Measurements from ENCODE around the gene SLC15A3. TPM values are rescaled to one million over a fixed set of nuclear protein-coding genes. Genes with fewer than 3 reads are reported as not detected.

The SLC15A3 gene
- total RNA-seq, 1 donor from 2014 or later: 9.0 TPM

- DNase-seq: no peak
Measured at GRCh38 chr11:60927600-60927999, 24.4 kb downstream of the SLC15A3 start.

GRCh38 chr11:60927061-60927592, 24.8 kb downstream of the SLC15A3 start:
- no peak for DNase-seq

- DNase-seq: no peak
Measured at GRCh38 chr11:60926500-60926899, 25.5 kb downstream of the SLC15A3 start.

GRCh38 chr11:60925868-60926267, 26.1 kb downstream of the SLC15A3 start:
- no peak for DNase-seq

GRCh38 chr11:60924906-60925853, 26.8 kb downstream of the SLC15A3 start:
- no peak for DNase-seq

GRCh38 chr11:60924110-60924905, 27.7 kb downstream of the SLC15A3 start, which contains the start of gene TMEM132A:
Gene TMEM132A (plus strand): TSS chr11:60924460. CDS start chr11:60924634, 174 bp downstream.
- peak; percentile 82 for DNase-seq

- no peak for DNase-seq
Measured at GRCh38 chr11:60923800-60924109, 28.2 kb downstream of the SLC15A3 start.

GRCh38 chr11:60923326-60923725, 28.6 kb downstream of the SLC15A3 start:
- DNase-seq: no peak

- no peak for DNase-seq
Measured at GRCh38 chr11:60922906-60923305, 29.1 kb downstream of the SLC15A3 start.

GRCh38 chr11:60921777-60922335, 30.1 kb downstream of the SLC15A3 start:
- no peak for DNase-seq

- DNase-seq: no peak
Measured at GRCh38 chr11:60921259-60921658, 30.7 kb downstream of the SLC15A3 start.

- DNase-seq: peak; percentile 33
Measured at GRCh38 chr11:60919956-60920355, 32.0 kb downstream of the SLC15A3 start.

- DNase-seq: peak; percentile 33
Measured at GRCh38 chr11:60919320-60919719, 32.7 kb downstream of the SLC15A3 start.

GRCh38 chr11:60918939-60919265, 33.1 kb downstream of the SLC15A3 start:
- peak; percentile 40 for DNase-seq

- no peak for DNase-seq
Measured at GRCh38 chr11:60918251-60918938, 33.6 kb downstream of the SLC15A3 start.

- DNase-seq: no peak
Measured at GRCh38 chr11:60917267-60917666, 34.7 kb downstream of the SLC15A3 start.

GRCh38 chr11:60916669-60917206, 35.2 kb downstream of the SLC15A3 start:
- DNase-seq: no peak

GRCh38 chr11:60915248-60915914, 36.6 kb downstream of the SLC15A3 start:
- DNase-seq: peak; percentile 70

GRCh38 chr11:60914633-60915247, 37.2 kb downstream of the SLC15A3 start:
- DNase-seq: peak; percentile 54

GRCh38 chr11:60913793-60914632, 38.0 kb downstream of the SLC15A3 start, which contains the start of gene TMEM109:
Gene TMEM109 (plus strand): TSS chr11:60914158. CDS start chr11:60919694, 5,536 bp downstream.
- DNase-seq: peak; percentile 97
